Effector memory CD8-positive, alpha-beta T cell (primary cell): ENCODE measurements around the gene RENBP.
A peak's percentile ranks its signal among the peaks of the same experiment; 100 is the strongest.

ENCODE experiments used
- ATAC-seq: fragments of 150-1000 bp; cut with Tn5 transposase; replicated peaks from 2 replicates; pipeline ENCODE4 v1.10.0; 2021; ENCODE audit warnings: mild to moderate bottlenecking, moderate library complexity
- DNase-seq, 3 experiments: peaks; one replicate each; pipeline ENCODE4 v3.0.0; 2021
- H3K27ac Mint-ChIP-seq, 2 donors: one replicate each; pipeline ENCODE4 v1.8.0; 2022; ENCODE audit warnings: mild to moderate bottlenecking in 2 of 2, mixed read lengths in 2 of 2, moderate library complexity in 2 of 2
- H3K27me3 Mint-ChIP-seq, 2 donors: one replicate each; pipeline ENCODE4 v1.8.0; 2022; ENCODE audit warnings: mixed read lengths in 2 of 2
- H3K36me3 Mint-ChIP-seq: one replicate; pipeline ENCODE4 v1.8.0; 2022; ENCODE audit warnings: mild to moderate bottlenecking, moderate library complexity, mixed read lengths; ENCODE audit not compliant: insufficient read depth
- H3K4me1 Mint-ChIP-seq, 2 donors: one replicate each; pipeline ENCODE4 v1.8.0; 2022; ENCODE audit warnings: low read depth in 2 of 2, mixed read lengths in 2 of 2
- H3K4me3 Mint-ChIP-seq, 2 donors: one replicate each; pipeline ENCODE4 v1.8.0; 2022; ENCODE audit warnings: mild to moderate bottlenecking in 2 of 2, mixed read lengths in 2 of 2, moderate library complexity in 2 of 2
- H3K9me3 Mint-ChIP-seq, 2 donors: one replicate each; pipeline ENCODE4 v1.8.0; 2022; ENCODE audit warnings: mixed read lengths in 2 of 2

Gene RENBP

DNA sequence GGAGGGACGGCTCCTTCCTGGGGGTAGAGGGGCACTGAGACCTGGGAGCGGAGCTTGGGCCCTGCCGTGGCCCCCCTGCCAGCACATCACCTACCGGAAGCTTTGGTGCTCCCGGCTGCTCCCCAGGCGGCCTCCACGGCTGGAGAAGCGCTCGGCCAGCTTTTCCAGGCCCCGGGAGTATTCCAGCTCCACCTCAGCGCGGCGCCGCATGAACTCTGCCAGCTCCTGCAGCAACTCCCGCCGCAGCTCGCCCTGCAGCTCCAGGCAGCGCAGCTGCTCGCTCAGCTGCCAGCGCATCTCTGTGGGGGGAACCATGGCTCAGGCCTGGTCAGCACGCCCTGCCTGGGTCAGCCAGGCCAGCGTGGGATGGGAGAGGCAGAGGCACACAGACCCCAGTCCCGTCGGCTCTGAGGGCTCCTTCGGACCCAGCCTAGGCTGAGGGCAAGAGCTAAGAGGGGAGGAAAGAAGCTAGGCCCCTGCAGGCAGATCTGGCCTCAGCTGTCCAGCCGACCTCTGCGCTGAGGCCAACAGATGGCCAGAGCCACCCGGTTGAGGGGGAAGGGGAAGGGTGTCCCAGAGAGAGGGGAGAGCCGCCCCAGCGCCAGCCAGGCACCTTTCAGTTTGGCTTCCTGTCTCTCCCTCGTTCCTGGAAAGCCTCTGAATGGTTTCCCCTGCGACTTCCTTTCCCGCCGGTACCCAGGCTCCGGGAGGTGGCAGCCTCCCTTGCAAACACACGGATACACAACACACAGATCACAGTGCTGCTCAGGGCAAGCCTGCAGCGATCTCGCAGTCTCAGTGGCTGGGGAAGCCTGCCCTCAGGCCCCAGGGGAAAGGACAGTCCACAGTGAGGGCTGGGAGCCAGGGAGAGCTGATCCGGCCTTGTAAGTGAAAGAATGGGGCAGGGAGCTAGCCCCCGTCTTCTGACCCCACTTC, 22.7 kb downstream of the RENBP start:
- Mint-ChIP-seq H3K36me3 (peaks cover 56% of the 10 kb centered on the region), H3K9me3 (no peaks in the 10 kb centered on the region), H3K27me3 (no peaks in the 10 kb centered on the region), H3K4me3 (peak overlapping the region; percentile 89 to 91), H3K27ac (peak overlapping the region; percentile 94 to 99), H3K4me1 (peaks cover 13 to 28% of the 10 kb centered on the region in 2 donors)
- no peak for ATAC-seq
- DNase-seq = no peak

DNA sequence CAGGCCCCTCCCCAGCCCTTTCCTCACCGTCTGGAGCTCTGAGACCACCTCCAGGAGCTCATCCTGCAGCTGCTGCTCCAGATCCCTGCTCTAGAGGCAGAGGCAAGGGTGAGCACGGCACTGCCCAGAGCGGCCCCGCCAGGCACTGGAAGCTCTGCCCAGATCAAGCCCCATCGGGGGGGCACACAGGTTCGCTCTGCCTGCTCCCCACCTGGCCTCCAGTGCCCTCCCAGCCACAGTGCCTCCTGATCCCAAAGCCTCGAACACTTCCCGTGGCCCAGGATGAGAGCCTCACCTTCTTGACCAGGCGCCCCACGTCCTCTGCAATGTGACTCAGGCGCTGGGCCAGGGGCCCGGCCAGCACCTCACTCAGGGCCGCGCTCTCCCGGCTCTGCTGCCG, 23.4 kb downstream of the RENBP start:
- H3K27me3 Mint-ChIP-seq = no peaks in the 10 kb centered on the region
- ATAC-seq = no peak
- no peak overlapping the region for H3K4me3 Mint-ChIP-seq
- H3K36me3 Mint-ChIP-seq = peaks cover 56% of the 10 kb centered on the region
- no peak for DNase-seq
- peaks cover 17 to 23% of the 10 kb centered on the region in 2 donors for H3K4me1 Mint-ChIP-seq
- peak overlapping the region in 1 of 2 donors; percentile 57 for H3K27ac Mint-ChIP-seq
- H3K9me3 Mint-ChIP-seq = no peaks in the 10 kb centered on the region

DNA sequence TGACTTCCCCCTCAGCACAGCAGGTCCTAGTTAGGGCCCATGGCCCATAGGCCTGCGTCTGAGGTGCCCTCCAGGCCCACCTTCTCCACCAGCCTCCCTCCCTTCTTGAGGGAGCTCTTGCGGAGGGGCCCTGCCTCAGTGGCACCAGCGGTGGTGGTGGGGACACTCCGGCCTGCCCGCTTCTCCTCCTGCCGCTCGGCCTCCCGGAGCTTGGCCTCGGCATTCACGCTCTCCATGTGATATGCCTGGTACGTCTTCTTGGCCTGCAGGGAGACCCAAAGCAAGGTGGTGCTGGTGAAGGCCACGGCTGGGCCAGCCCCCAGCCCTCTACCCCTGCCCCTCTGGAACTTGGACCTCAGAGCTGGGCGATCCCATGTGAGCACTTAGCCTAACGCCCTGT, 23.9 kb downstream of the RENBP start:
- no peaks in the 10 kb centered on the region for H3K9me3 Mint-ChIP-seq
- no peaks in the 10 kb centered on the region for H3K27me3 Mint-ChIP-seq
- peaks cover 16 to 22% of the 10 kb centered on the region in 2 donors for H3K4me1 Mint-ChIP-seq
- ATAC-seq (no peak), DNase-seq (no peak)
- peak overlapping the region in 1 of 2 donors; percentile 57 for H3K27ac Mint-ChIP-seq
- H3K4me3 Mint-ChIP-seq = no peak overlapping the region
- H3K36me3 Mint-ChIP-seq = peaks cover 56% of the 10 kb centered on the region

DNA sequence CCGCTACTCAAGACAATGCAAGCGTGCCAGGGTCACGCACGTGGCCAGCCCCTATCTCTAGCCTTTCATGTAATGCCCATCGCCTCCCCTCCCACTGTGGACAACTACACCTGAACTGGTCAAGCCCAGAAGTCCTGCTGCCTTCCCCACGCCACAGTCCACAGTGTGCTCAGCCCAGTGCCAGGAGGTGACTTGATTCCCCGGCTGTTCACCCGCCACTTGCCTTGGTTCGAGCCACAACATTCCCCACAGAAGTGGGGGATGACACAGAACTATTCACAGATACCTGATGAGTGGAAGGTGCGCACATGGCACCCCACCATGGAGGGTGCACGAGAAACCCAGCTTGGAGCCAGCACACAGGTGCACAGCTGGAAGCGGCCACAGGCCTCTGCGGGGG, 25.2 kb downstream of the RENBP start:
- no peaks in the 10 kb centered on the region for H3K27me3 Mint-ChIP-seq
- H3K36me3 Mint-ChIP-seq = peaks cover 55% of the 10 kb centered on the region
- H3K27ac Mint-ChIP-seq = no peak overlapping the region
- H3K4me3 Mint-ChIP-seq = no peak overlapping the region
- H3K9me3 Mint-ChIP-seq = no peaks in the 10 kb centered on the region
- peaks cover 15 to 18% of the 10 kb centered on the region in 2 donors for H3K4me1 Mint-ChIP-seq
- ATAC-seq = no peak
- no peak for DNase-seq

DNA sequence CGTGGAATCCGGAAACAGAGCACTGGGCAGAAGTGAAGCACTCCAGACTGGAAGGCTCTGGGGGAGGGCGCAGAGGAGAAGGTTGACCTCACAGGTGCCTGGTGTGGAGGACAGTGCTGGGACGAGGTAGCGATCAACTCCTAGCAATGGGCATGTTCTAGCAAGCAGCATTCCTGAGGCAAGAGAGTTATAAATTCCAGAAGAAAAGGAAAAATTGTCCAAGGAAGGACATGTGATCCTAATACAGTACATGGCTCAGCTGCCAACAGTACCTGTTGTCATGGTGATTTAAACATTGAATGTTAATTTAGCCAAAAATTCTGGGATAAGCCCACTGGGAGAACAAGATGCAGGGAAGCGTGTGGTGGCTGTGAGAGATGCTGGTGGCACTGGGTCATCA, 26.6 kb downstream of the RENBP start:
- Mint-ChIP-seq H3K9me3 (no peaks in the 10 kb centered on the region), H3K4me3 (no peak overlapping the region), H3K27ac (peak overlapping the region in 1 of 2 donors; percentile 74), H3K36me3 (peaks cover 55% of the 10 kb centered on the region), H3K4me1 (peaks cover 10 to 11% of the 10 kb centered on the region in 2 donors), H3K27me3 (no peaks in the 10 kb centered on the region)
- DNase-seq = no peak
- ATAC-seq = no peak

DNA sequence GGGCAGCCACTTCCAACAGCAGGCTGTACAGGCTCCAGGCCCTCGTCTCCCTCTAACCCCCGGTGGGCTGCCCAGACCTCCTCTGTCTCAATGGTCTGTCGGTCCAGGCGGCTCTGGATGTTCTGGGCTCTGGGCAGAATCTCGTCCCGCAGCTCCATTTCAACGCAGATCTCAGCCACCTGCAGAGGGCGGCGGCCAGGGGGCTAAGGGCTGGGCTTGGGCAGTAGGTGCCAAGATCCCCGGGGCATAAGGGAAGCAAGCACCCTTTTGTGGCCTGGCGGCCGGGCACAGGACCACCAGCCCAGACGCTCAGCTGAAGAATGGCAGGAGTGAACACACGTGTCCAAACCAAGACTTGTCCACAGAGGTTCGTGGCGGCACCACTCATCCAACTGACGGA, 30.7 kb downstream of the RENBP start:
- no peaks in the 10 kb centered on the region for H3K27me3 Mint-ChIP-seq
- H3K27ac Mint-ChIP-seq = no peak overlapping the region
- H3K36me3 Mint-ChIP-seq = peaks cover 51% of the 10 kb centered on the region
- DNase-seq (no peak), ATAC-seq (no peak)
- peaks cover 3 to 10% of the 10 kb centered on the region in 2 donors for H3K4me1 Mint-ChIP-seq
- H3K9me3 Mint-ChIP-seq = no peaks in the 10 kb centered on the region
- no peak overlapping the region for H3K4me3 Mint-ChIP-seq

DNA sequence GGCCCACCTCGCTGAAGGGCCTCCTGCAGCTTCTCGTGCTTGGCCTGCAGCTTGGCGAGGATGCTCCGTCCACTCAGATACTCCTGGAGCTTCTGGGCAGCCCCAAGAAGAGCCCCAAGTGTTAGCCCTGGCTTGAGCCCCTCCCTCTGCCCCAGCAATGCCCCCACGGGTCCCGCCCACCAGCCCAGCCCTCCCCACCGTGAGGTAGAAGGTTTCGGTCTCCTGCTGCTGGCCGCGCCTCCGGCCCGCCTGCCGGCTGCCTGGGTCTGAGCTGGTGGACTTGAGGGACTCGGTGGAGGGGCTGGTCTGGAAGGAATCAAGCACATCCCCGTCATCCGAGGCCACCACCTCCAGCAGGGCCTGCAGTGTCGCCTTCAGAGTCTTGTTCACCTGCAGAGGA, 31.2 kb downstream of the RENBP start:
- no peak for DNase-seq
- ATAC-seq = no peak
- H3K4me3 Mint-ChIP-seq = no peak overlapping the region
- H3K36me3 Mint-ChIP-seq = peaks cover 54% of the 10 kb centered on the region
- H3K9me3 Mint-ChIP-seq = no peaks in the 10 kb centered on the region
- H3K27ac Mint-ChIP-seq = no peak overlapping the region
- peaks cover 3 to 10% of the 10 kb centered on the region in 2 donors for H3K4me1 Mint-ChIP-seq
- no peaks in the 10 kb centered on the region for H3K27me3 Mint-ChIP-seq

DNA sequence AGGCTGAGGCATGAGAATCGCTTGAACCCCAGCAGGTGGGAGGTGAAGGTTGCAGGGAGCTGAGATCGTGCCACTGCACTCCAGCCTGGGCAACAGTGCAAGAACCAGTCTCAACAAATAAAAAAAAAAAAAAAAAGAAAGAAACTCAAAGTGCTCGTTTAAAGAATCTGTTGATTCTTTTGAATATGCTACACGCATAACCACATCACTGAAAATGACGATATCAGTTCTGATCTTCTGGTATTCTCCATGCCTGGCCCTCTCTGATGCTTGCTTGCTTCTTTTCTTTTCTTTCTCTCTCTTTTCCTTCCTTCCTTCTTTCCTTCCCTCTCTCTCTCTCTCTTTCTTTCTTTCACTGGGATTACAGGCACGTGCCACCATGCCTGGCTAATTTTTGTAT, 32.6 kb downstream of the RENBP start:
- DNase-seq = no peak

DNA sequence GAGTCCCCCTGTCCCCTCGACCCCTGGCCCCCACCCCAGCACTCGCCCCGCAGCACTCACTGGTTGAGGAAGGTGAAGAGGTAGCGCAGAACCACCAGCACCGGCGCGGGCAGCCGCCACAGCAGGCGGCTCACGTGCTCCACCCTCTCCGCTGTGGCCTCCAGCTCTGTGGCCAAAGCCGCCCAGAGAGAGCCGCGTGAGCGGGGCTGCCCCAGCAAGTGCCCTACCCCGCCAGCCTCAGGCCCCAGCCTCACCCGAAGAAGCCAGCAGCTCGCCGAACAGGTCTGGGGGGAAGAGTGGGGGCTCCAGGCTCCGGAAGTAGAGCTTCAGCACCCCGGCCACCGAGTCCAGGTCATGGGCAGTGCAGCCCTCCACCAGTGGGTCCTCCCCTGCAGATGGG, 34.0 kb downstream of the RENBP start:
- Mint-ChIP-seq H3K4me1 (peaks cover 13 to 16% of the 10 kb centered on the region in 2 donors), H3K36me3 (peaks cover 46% of the 10 kb centered on the region), H3K4me3 (no peak overlapping the region), H3K27ac (no peak overlapping the region), H3K9me3 (no peaks in the 10 kb centered on the region), H3K27me3 (no peaks in the 10 kb centered on the region)
- DNase-seq (no peak), ATAC-seq (no peak)

More for the DNA sequence above, 32.6 kb downstream of the RENBP start:
- no peak for ATAC-seq
- no peak overlapping the region for H3K4me3 Mint-ChIP-seq
- H3K4me1 Mint-ChIP-seq = peaks cover 3 to 10% of the 10 kb centered on the region in 2 donors
- H3K27me3 Mint-ChIP-seq = no peaks in the 10 kb centered on the region
- peak overlapping the region in 1 of 2 donors; percentile 62 for H3K27ac Mint-ChIP-seq
- H3K36me3 Mint-ChIP-seq = peaks cover 54% of the 10 kb centered on the region
- H3K9me3 Mint-ChIP-seq = no peaks in the 10 kb centered on the region

DNA sequence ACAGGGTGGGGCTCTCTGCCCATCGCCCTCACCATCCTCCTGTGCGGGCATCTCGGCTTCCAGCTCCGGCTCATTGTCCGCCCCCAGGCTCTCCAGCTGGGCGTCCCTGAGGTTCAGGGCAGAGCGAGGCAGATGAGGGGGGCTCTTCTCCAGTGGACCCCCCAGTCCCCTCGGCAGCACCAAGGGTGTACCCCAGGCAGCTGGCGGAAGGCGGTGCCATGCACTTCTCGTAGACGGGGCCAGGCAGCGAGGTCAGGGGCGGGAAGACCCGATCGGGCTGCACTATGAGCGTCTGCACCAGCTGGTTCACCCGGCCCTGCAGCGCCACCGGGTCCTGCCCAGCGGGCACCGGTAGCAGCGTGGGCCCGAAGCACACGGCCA, 34.5 kb downstream of the RENBP start:
- Mint-ChIP-seq H3K9me3 (no peaks in the 10 kb centered on the region), H3K27me3 (no peaks in the 10 kb centered on the region), H3K4me3 (no peak overlapping the region), H3K4me1 (peaks cover 13 to 20% of the 10 kb centered on the region in 2 donors), H3K27ac (no peak overlapping the region), H3K36me3 (peaks cover 45% of the 10 kb centered on the region)
- DNase-seq (no peak), ATAC-seq (no peak)

DNA sequence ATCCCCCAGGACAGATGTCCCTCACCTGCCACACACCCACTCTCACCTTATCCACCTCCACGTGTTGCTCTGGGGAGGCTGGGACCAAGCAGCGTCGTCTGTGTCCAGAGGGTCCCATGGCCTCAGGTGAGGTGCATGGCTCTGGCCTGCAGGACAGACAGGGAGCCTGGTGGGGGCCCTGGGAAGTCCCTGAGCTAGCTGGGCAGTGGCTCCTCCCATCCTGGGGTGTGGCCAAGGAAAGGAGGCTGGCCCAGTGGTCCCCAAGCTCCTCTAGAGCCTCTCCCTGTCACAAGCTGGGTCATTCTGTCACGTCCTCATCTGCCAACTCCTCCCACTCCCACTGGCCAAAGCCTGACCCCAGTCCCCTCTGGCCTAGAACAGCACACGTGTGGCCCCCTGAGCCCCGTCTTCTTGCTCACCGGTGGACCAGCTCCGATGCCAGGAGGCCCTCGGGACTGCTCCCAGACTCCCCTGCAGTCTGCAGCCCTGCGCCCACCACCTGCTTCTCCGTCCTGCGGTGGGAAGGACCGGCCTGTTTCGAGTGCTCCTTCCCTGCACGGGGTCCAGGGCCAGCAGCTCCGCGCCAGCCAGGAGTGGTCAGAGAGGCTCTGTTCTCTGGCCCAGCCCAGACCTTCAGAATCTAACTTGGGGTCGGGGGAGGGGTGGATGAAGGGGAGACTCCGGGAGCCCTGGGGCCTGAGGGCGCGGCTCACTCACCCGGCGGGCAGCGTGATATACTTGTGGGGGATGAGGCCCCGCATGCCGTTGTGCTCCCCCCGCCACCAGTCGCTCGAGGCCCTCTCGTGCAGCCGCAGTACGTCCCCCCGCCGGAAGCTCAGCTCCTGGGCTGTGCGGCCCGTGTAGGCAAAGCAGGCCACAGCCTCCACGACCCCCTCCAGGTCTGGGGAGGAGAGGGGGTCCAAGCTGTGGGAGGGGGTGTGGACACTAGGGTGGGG, 35.1 kb downstream of the RENBP start:
- Mint-ChIP-seq H3K4me1 (peaks cover 17 to 22% of the 10 kb centered on the region in 2 donors), H3K27me3 (no peaks in the 10 kb centered on the region), H3K36me3 (peaks cover 45% of the 10 kb centered on the region), H3K27ac (no peak overlapping the region), H3K9me3 (no peaks in the 10 kb centered on the region), H3K4me3 (no peak overlapping the region)
- DNase-seq (no peak), ATAC-seq (no peak)

DNA sequence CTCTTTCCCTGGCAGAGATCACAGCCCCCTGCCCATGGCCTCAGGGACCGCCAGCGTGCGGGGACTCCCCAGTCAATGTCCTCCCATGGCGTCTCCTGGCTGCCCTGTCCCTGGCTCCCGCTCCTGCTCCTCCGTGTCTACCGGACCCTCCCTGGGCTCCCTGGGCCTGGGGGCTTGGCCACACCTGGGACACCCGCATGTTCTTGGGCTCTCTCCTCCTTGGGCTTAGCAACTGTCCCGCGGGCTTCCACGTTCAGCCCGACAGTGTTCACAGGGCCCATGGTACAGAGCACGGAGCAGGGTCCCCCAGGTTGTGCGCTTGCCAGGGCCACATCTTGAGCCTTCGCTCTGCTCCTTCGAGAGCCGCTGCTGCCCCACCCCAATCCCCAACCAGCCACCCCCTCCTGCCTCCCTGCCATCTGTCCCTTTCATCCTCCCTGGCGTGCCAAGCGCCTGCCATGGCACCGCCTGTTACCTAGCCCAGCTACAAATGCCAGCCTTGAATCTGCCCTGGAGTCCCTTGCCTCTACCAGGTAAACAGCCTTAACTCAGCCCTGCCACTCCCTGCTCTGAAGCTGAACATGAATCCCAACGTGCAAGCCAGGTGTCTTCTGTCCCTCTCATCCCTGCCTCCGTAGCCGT, 36.1 kb downstream of the RENBP start:
- Mint-ChIP-seq H3K36me3 (peaks cover 42% of the 10 kb centered on the region), H3K27me3 (no peaks in the 10 kb centered on the region), H3K4me1 (peaks cover 25 to 28% of the 10 kb centered on the region in 2 donors), H3K9me3 (no peaks in the 10 kb centered on the region), H3K4me3 (no peak overlapping the region), H3K27ac (no peak overlapping the region)
- ATAC-seq = no peak
- no peak for DNase-seq

DNA sequence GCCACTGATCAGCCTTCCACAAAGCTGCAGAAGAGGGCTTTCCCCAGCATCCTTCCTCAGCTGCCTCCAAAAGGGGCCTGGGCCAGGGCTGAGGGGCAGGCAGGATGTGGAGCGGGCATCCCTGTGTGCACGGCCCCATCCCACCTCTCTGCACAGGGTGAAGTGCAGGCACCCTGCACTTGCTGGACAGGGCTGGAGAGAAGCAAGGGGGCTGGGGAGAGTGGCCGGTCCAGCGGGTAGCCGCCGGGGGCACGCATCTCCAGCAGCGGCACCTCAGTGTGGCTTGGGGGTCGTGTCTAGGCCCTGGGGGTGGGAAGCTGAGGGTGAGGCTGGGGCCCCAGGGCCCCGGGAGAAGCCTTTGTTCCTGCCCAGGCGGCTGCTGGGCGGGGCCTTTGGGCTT, 37.0 kb downstream of the RENBP start:
- Mint-ChIP-seq H3K4me3 (no peak overlapping the region), H3K36me3 (peaks cover 37% of the 10 kb centered on the region), H3K27ac (peak overlapping the region in 1 of 2 donors; percentile 90), H3K9me3 (no peaks in the 10 kb centered on the region), H3K27me3 (no peaks in the 10 kb centered on the region), H3K4me1 (peaks cover 28 to 32% of the 10 kb centered on the region in 2 donors)
- no peak for ATAC-seq
- DNase-seq = no peak
